Fibroblast of peridontal ligament (primary cell): ENCODE measurements around the gene SETD4.
A peak's percentile ranks its signal among the peaks of the same experiment; 100 is the strongest.
"Not testable (repeated sequence)": the region's sequence is repeated elsewhere in the genome, so short reads cannot be mapped to it uniquely, and the experiment has no call there.

Source experiments
- DNase-seq: peaks from one replicate; pipeline ENCODE4 v3.0.0-alpha.2; 2010; ENCODE audit errors: extremely low read depth

Gene SETD4, protein sequence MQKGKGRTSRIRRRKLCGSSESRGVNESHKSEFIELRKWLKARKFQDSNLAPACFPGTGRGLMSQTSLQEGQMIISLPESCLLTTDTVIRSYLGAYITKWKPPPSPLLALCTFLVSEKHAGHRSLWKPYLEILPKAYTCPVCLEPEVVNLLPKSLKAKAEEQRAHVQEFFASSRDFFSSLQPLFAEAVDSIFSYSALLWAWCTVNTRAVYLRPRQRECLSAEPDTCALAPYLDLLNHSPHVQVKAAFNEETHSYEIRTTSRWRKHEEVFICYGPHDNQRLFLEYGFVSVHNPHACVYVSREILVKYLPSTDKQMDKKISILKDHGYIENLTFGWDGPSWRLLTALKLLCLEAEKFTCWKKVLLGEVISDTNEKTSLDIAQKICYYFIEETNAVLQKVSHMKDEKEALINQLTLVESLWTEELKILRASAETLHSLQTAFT

DNA sequence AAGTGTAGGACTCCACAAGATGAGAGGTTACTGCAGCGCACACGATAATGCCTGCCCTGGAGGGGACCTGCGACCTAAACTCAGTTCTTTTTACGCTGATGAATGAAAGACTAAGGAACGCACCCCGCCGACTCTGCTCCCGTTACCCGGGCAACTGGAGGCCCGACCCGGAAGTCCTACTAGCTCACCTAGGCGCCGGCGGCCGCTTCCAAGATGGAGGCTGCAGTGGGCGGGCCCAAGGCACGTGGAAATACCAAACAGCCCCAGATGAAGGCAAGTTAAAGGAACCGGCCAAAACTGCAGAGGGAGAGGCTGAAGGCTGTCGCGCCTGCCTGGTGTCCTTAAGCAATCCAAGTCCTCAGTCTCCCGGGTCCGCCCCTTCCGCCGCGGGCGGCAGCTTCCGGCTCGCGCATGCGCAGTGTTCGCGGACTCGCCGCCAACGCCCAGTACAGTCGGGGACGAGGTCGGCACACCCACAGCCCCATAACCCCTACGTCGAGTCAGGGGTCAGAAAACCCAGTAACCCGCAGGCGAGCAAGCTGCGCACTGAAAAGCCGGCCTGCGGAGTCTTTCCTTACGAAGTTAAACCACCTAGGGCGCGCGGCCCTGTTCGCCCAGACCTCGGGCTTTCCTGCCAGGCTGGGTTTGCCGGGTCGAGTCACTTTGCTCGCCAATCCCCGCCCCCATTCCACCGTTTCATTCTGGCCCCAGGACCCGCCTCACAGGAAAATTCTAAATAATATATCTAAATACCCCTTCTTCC is at the start of gene SETD4:
Gene SETD4, minus strand, starts transcription at position 368 of the 763 bp plus-strand sequence. CDS start 1,638 bp downstream, outside the sequence.
- peak; percentile 93 for DNase-seq

DNA sequence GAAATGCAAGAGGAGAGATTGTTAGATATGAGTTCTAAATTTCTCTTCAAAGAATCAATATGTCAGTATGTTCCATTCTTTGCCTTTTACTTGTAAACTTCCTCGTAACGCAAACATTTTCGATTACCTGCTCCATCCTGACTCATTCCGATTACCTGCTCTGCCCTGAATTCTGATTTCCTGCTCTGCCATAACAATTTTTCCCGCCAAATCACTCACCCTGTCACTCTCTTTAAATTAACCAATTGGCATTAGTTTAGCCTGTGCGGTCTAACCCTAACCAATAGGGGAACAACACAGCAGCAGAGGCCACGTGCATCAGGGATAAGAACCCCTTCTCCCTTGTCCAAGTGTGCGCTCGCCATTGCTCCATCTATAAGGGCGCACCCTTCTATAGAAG is 49.5 kb upstream of the SETD4 start:
- no peak for DNase-seq

DNA sequence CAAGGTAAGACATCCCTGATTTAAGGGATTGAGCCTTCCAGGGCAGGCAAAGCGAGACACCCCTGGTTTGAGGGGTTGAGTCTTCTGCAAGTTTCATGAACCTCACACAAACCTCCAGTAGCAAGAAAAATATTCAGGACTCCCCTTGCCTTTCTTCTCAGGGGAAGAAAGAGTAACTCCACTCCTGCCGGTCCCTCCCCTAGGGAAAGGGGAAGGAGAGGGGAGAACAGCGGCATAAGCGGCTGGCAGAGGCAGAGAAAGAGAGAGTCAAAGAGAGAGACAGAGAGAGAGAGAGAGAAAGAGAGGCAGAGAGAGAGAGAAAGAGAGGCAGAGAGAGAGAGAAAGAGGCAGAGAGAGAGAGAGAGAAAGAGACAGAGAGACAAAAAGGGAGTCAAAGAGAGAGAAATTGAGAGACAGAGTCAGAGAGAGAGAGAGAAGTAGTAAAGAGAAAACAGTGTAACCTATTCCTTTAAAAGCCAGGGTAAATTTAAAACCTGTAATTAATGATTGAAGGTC is 45.1 kb upstream of the SETD4 start:
- no peak for DNase-seq

DNA sequence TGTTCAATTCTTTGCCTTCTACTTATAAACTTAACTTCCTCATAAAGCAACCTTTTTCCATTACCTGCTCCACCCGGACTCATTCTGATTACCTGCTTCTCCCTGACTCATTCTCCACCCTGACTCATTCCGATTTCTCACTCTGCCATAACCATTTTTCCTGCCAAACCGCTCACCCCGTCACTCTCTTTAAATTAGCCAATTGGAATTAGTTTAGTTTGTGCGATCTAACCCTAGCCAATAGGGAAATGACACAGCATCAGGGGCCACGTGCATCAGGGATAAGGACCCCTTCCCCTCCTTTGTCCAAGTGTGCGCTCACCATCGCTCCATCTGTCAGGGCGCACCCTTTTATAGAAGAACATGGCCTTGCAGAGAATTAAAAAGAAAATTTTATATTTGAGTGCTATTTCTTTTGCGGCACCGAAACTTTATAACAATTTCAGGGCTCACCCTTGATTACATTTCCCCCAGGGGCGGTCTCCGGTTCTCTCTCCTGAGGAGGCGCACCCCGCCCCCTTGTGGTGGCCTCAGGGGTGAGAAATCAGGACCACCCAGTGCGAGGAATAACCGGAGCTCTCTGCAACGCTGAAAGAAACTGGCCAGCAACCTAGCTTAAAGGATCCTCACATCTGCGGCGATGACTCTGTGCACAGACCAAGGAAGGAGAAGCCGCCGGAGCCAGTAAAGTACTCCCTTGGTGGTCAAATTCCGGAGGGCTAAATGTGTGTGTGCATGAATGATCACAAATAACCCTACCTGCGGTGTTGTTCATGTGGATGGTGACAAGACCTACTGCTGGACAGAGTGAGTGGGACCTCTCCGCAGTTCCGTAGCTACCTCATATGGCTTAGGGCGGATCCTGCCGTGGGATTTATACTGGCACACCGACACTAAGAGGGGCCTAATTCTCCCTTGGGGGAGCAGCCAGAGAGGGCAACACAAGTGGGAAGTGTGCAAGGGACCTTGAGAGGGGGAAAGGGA is 44.3 kb upstream of the SETD4 start:
- DNase-seq = peak; percentile 66

DNA sequence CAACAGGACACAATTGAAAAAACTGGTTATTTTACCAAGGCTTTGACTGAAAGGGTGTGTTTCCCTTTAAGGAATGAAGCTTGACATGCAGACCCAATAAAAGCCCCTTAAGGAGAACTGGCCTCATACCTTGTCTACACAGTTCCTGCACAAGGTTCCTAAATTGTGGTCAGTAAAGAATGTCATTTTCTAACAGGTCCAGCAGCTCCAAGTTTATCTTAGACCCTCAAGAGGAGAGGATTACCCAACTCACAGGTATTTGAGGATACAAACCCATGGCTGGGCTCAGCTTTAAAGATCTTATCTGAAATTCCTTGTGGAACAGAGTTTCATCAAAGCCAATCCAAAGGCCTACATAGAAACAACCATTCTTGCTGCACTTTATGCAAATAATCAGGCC is 43.1 kb upstream of the SETD4 start:
- no peak for DNase-seq

DNA sequence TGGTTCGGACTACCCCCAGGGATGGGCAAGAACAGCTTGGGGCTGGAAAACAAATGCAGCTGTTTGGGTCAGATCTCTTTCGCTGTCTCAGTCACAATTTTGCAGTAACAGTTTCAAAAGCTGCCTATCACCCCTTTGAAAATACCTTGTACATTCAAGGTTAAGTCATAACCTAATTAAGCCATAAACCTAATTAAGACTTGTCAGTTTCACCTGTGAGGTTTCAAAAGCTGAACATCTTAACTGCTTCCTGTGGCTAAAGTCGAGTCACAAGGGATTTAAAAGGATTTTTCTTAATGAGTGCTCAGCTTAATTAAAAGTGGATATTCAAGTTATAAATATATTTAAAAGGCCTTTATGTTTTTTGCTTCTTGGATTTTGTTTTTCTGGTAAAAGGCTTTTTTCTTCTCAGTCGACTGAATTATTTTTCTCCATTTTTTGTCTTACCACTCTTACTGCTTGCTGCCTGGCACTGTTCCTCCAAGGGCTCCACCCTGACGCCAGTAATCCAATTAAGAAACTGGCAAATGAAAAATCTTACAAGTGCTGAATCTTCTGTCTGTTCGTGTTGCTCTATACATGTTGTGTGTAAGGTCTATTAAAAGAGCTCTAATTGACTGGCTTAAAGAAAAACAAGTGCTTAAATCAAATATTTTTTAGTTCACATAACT is 40.8 kb upstream of the SETD4 start:
- no peak for DNase-seq

DNA sequence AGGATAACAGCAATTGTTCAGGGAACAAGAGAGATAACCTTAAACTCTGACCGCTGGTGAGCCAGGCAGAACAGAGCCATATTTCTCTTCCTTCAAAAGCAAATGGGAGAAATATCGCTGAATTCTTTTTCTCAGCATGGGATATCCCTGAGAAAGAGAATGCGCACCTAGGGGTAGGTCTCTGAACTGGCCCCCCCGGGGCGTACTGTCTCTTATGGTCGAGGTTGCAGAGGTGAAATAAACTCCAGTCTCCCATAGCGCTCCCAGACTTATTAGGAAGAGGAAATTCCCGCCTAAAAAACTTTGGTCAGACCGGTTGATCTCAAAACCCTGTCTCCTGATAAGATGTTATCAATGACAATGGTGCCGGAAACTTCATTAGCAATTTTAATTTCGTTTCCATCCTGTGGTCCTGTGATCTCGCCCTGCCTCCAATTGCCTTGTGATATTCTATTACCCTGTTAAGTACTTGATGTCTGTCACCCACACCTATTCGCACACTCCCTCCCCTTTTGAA is 39.4 kb upstream of the SETD4 start:
- DNase-seq = not testable (repeated sequence)

DNA sequence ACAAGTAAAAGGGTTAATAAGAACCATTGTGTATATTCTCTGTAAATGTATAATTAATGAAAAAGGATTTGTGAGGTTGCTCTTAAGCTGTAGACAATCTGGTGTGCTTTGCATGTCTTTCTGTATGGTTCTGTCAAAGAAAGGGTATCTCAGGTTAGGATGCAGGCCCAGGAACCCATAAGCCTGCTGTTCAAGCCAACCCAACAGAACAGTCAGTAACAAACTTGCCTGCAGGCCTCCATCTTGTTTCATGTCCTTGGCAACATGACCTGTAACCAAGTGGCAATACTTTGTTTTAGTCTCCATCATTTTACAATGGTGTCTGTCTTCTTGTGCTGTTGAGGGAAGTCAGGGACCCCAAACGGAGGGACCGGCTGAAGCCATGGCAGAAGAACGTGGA is 38.7 kb upstream of the SETD4 start:
- DNase-seq = no peak

DNA sequence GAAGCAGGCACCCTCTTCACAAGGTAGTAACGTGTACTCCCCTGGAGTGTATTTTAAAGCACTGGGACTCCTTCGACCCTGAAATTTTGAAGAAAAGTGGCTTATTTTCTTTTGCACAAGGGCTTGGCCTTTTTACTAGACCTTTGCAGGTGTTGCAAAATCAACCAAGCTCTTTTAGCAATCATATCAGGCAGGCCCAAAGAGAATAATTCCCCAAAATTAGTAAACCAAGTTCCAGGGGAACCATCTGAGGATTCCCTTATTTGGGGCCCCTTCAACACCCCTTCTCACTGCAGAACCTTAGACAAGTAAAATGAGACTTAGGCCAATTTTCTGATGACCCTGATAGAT is 37.8 kb upstream of the SETD4 start:
- no peak for DNase-seq

DNA sequence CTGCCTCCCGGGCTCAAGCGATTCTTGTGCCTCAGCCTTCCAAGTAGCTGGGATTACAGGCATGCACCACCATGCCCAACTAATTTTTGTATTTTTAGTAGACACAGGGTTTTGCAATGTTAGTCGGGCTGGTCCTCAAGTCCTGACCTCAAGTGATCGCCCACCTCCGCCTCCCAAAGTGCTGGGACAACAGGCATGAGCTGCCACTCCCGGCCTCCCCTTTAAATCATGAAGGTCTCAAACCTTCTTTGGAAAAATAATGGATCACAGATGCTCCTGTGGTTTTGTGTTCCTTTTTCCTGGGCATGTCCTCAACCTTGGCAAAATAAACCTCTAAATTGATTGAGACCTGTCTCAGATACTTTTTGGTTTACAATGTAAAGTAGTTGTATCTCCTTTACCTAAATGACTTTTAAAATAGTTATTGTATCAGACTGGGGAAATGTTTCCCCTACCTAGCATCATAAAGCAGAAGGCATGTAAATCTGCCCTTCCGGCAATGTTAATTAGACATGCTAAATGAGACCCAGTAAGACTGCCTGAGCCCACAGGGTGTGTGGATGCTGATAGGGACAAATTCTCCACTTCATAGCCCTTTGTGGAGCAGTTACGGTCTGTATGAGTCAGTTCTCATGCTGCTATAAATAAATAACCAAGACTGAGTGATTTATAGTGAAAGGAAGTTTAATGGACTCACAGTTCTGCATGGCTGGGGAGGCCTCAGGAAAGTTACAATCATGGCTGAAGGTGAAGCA is 37.3 kb upstream of the SETD4 start:
- DNase-seq = peak; percentile 40

DNA sequence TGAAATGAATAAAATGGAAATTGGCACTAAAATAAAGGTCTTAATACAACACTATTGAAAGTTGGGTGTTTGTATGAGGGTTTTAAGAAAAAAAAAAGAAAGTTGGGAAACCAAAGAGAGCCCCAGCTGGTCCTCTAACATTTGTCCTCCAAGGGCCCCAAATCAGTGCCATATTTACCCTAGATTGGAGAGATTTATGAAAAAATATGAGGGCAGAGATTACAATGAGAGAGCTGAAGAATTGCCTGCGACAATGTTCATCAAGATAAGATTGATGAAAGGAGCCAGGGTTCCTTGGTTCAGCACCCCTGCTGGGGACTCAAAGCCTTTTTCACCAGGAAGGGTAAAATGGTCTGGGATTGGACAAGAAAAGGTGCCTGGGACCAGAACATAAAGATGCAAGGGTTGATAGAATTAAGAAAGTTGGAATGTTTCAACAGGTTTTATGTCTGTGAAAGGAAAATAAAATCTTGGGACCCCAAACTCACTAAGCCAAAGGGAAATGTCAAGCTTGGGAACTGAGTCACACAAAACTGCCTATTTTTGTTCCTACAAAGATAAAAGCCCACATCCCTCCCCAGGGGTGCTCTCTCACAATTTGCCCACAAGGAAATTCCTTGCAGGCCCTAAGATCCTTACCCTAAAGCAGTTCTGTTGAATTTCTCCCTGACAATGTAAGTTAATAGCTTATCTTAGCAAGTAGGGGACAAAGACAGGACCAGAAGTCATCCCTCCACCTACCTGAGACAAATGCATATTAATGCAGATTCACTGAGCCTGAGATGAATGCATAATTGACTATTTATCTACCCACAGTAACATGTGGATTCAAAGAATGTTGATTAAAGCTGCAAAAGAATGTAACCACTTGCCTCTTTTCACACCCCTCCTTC is 36.3 kb upstream of the SETD4 start:
- DNase-seq = no peak

DNA sequence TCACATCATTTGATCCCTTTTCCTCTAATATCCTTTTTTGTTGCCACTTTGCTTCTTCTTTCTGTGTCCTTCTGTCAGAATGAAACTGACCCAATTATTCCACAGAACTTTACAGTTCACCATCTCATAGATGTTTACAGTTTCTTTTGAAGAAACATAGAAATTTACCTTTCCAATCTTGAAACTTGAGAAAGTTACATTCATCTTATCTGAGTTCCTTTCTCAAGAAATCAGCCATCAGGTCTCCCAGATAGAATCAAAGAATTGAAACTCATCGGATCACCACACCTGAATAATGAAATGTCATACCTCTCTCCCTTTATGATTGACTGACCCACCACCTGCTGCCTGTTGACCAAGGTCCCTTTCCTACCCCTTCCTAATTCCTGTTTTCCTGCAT is 33.2 kb upstream of the SETD4 start:
- DNase-seq = no peak

DNA sequence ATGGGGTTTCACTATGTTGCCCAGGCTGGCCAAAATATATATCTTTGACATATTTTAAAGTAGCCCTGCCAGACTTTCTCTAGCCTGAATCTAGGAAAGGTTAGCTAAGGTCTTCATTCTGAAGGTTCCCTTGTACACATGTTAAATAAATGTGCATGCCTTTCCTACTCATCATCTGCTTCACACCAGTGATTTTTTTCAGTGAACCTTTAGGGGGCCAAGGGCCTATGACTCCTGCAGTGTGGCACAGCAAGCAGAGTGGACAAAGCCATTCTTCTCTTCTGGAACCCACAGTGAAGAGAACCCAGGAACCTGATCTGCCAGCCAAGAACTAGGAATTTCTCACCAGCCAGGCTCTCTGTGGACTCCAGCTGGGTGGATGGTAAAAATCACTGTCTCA is 32.4 kb upstream of the SETD4 start:
- DNase-seq = no peak

DNA sequence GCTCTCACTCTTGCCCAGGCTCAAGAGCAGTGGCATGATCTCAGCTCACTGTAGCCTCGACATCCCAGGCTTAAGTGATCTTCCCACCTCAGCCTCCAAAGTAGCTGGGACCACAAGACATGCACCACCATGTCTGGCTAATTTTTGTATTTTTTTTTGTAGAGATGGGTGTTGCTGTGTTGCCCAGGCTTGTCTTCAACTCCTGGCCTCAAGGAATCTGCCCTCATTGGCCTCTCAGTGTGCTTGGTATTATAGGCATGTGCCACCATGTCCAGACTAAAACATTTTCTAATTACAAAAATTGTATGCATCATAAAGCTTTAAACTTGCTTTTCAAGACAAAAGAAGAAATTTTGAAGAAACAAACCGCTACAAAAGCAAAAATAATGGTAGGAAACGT is 29.6 kb upstream of the SETD4 start:
- no peak for DNase-seq

DNA sequence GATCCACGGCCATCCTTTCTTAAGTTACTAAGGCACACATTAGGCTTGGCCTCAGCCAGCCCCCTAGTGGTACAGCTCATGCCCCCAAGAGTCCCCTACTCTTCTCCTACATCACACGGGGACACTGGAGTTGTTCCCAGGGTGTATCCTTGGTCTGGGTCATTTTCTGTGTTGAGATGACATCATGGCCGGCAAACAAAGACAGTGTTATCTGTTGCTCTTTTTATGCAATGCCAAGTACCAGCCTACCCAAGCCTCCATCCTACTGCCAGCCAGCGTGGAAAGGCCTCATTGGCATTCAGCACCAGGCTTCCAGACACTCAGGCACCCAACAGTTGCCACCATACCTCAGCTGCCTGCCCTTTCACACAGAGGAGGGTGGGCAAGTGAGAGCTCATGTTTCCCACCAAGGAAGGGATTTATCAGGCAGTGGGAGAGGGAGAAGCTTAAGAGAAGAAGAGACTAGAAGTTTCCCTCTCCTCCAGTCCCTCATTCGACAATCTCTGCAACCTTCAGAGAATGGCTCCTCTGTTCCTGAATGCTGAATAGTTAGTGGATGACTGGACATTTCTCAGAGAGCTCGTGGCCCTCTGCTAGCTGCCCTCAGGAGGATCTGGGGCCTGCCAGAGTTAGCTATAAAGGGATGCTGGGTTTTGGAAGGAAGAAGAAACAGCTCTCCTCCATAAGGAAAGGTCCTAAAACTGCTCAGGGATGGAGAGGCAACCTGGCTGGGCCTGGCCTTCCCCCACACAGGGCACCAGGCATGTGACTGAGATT is 27.2 kb upstream of the SETD4 start:
- DNase-seq = no peak

DNA sequence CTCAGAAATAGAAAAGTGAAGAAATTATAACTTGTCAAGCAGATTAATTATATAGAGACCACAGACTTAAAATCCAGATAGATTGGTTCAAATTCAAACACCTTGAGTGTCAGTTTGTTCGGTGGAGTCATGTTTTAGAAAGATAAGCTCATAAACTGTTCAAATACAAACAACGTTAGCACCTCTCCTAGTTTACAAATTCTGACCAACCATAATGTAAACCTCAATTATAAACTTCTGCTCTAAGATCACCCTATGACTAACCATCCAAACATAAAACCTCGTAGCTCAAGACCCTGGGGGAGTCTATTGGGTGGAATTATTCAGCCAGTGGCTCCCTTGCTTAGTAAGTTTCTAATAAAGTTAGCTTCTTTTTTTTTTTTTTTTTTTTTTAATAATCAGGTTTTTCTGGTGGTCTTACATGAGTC is 21.9 kb upstream of the SETD4 start:
- no peak for DNase-seq

DNA sequence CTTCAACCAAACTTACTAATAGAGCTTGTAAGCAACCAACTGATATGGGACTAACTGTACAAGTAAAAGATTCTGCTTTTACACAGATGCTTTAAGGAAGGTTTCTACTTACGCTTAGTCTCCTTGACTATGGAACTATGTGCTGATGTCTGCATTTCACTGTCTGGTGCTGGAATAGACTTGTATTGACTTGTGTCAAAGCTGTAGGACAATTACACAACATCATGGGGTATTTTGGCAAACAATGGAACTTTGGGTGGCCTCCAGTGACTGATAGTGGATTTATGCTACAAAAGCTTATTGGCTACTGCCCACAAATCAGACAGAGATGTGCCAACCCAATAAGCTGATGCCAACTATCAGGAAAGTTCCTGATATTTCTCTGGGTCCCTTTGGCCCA is 20.1 kb upstream of the SETD4 start:
- DNase-seq = no peak

DNA sequence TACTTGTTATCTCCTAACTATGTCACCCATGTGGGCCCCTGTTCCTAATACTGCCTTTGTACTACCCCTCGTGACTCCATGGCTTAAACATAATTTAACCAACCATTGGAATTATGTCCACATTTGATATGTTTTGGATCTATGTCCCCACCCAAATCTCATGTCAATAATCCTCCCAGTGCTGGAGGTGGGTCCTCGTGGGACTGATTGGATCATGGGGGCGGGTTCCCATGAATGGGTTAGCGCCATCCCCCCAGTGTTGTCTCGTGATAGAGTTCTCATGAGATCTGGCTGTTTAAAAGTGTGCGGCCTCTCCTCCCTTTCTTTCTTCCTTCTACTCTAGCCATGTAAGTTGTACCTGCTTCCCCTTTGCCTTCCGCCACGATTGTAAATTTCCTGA is 19.3 kb upstream of the SETD4 start:
- no peak for DNase-seq
